Hepatocyte (in vitro differentiated cells): ENCODE measurements around the gene PRDM15. TPM values are rescaled to one million over a fixed set of nuclear protein-coding genes. Genes with fewer than 3 reads are reported as not detected.

Experiments used
- DNase-seq: peaks from one replicate; pipeline ENCODE4 v3.0.0-alpha.2; 2016; ENCODE audit warnings: low spot score
- H2AFZ ChIP-seq: fragments of 200-600 bp; sonication (generic); 2 replicates; pipeline ENCODE4 v1.6.0; 2016; ENCODE audit warnings: antibody characterized with exemption, mild to moderate bottlenecking
- H3K27ac ChIP-seq: fragments of 200-600 bp; sonication (generic); 2 replicates; pipeline ENCODE4 v1.5.1; 2016; ENCODE audit warnings: mild to moderate bottlenecking
- H3K27me3 ChIP-seq: fragments of 200-600 bp; sonication (generic); 2 replicates; pipeline ENCODE4 v1.6.1; 2016
- H3K36me3 ChIP-seq: fragments of 200-600 bp; sonication (generic); replicated peaks from 2 replicates; pipeline ENCODE4 v1.5.1; 2016; ENCODE audit warnings: low read depth; ENCODE audit not compliant: insufficient read depth
- H3K4me1 ChIP-seq: fragments of 200-600 bp; sonication (generic); 2 replicates; pipeline ENCODE4 v1.5.1; 2016; ENCODE audit warnings: mild to moderate bottlenecking, moderate library complexity; ENCODE audit not compliant: insufficient read depth
- H3K4me2 ChIP-seq: fragments of 200-600 bp; sonication (generic); 2 replicates; pipeline ENCODE4 v1.6.0; 2016
- H3K4me3 ChIP-seq: fragments of 200-600 bp; sonication (generic); 2 replicates; pipeline ENCODE4 v1.5.1; 2016; ENCODE audit warnings: mild to moderate bottlenecking
- H3K79me2 ChIP-seq: fragments of 200-600 bp; sonication (generic); 2 replicates; pipeline ENCODE4 v1.6.0; 2017; ENCODE audit warnings: mild to moderate bottlenecking
- H3K9me2 ChIP-seq: fragments of 200-600 bp; sonication (generic); replicated peaks from 2 replicates; pipeline ENCODE4 v1.6.0; 2017; ENCODE audit warnings: mild to moderate bottlenecking; ENCODE audit not compliant: insufficient read depth
- H3K9me3 ChIP-seq: fragments of 200-600 bp; sonication (generic); 2 replicates; pipeline ENCODE4 v1.5.1; 2016; ENCODE audit warnings: low read depth, mild to moderate bottlenecking
- H4K20me1 ChIP-seq: fragments of 200-600 bp; sonication (generic); 2 replicates; pipeline ENCODE4 v1.6.0; 2016; ENCODE audit warnings: mild to moderate bottlenecking; ENCODE audit not compliant: insufficient read depth, poor library complexity, severe bottlenecking
- EZH2 ChIP-seq: fragments of 200-600 bp; sonication (generic); IDR thresholded peaks from 2 replicates; pipeline ENCODE4 v1.6.1; 2016; ENCODE audit warnings: antibody characterized with exemption, mild to moderate bottlenecking, borderline replicate concordance
- EZH2phosphoT487 ChIP-seq: fragments of 200-600 bp; sonication (generic); IDR thresholded peaks from one replicate; pipeline ENCODE4 v1.6.1; 2018; ENCODE audit warnings: antibody characterized with exemption, mild to moderate bottlenecking, low read depth, moderate library complexity; ENCODE audit not compliant: unreplicated experiment, severe bottlenecking
- WGBS: methylation state at CpG from one replicate; pipeline ENCODE4 v1.1.6; 2016; ENCODE audit warnings: low lambda C conversion rate; ENCODE audit errors: missing lambda C conversion rate; 5-methylcytosine and 5-hydroxymethylcytosine counted together
- polyA plus RNA-seq: library from polyadenylated mRNA; unstranded; fragments of >200 nt; fragmentation: Nextera tagmentation; extraction: Ambion mirVana; gene quantifications from 2 replicates; pipeline ENCODE4 v1.2.1, GENCODE V29; 2016
- total RNA-seq: library from RNA; depleted of rRNA; stranded (reverse); fragments of >200 nt; gene quantifications from 2 replicates; pipeline ENCODE4 v1.2.3, GENCODE V29; 2014
- TF ChIP-seq, protein P1 (sequence below): fragments of 200-600 bp; sonication (generic); IDR thresholded peaks from 2 replicates; pipeline ENCODE4 v1.5.1; 2016; ENCODE audit warnings: antibody characterized with exemption, mild to moderate bottlenecking; ENCODE audit not compliant: poor library complexity

PRDM15 gene
- total and polyA plus RNA-seq, 2 experiments from 2014 or later, result 3.0 to 4.7 TPM

DNA sequence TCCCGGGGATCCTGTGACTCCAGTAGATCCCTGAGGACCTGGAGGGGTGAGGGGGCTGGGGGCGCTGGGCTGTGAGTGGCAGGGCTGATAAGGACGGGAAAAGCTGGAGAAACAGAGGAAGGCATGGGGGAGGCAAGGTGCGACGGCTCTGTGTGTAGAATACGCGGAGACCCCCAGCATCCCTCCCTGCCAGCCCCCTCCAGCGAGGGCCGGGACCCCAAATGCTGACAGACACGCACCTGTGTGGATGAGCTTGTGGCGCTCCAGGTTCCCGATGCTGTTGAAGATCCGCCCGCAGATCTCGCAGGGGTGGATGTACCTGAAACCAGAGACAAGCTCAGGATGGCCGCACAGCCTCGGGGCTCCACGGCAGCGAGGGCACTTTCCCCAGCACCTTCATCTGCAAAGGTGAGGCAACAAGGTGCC, 59.3 kb downstream of the PRDM15 start:
- H3K9me3 ChIP-seq, result no peaks in the 10 kb centered on the region
- no peak for DNase-seq
- WGBS, result 98% methylated on average over 13 of the region's 19 CpGs
- H3K36me3 ChIP-seq, result no peaks in the 10 kb centered on the region
- H3K79me2 ChIP-seq, result no peaks in the 10 kb centered on the region
- no peak overlapping the region for H3K4me3 ChIP-seq
- no peak overlapping the region for H3K27ac ChIP-seq
- no peak overlapping the region for H3K4me2 ChIP-seq
- no peaks in the 10 kb centered on the region for H3K9me2 ChIP-seq
- TF ChIP-seq EZH2phosphoT487 (no peak), EZH2 (no peak)
- TF ChIP-seq, protein P1, sequence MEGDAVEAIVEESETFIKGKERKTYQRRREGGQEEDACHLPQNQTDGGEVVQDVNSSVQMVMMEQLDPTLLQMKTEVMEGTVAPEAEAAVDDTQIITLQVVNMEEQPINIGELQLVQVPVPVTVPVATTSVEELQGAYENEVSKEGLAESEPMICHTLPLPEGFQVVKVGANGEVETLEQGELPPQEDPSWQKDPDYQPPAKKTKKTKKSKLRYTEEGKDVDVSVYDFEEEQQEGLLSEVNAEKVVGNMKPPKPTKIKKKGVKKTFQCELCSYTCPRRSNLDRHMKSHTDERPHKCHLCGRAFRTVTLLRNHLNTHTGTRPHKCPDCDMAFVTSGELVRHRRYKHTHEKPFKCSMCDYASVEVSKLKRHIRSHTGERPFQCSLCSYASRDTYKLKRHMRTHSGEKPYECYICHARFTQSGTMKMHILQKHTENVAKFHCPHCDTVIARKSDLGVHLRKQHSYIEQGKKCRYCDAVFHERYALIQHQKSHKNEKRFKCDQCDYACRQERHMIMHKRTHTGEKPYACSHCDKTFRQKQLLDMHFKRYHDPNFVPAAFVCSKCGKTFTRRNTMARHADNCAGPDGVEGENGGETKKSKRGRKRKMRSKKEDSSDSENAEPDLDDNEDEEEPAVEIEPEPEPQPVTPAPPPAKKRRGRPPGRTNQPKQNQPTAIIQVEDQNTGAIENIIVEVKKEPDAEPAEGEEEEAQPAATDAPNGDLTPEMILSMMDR, result no peak
- no peaks in the 10 kb centered on the region for H4K20me1 ChIP-seq
- no peaks in the 10 kb centered on the region for H3K4me1 ChIP-seq
- no peak overlapping the region for H2AFZ ChIP-seq
- no peaks in the 10 kb centered on the region for H3K27me3 ChIP-seq

DNA sequence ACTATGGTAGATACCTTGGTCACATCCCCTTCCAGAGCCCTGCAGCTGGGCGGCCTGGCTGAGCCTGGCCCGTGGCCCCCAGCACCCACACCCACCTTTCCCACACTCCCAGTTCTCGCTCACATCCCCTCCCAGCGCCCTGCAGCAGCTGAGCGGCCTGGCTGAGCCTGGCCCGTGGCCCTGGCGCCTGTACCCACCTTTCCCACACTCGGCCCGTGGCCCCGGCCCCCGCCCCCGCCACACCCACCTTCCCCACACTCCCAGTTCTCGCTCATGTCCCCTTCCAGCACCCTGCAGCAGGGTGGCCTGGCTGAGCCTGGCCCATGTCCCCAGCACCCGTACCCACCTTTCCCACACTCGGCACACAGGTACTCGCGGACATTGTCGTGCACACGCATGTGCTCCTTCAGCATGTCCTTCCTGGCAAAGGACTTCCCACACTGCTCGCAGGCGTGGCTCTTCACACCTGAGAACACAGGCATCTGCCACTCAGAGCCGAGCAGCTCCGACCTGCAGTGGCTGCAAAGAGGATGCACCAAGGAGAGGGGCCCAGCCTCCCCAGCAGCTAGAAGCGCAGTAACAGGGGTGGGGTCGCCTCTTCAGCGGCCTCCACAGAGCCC, 59.8 kb downstream of the PRDM15 start:
- no peak overlapping the region for H3K27ac ChIP-seq
- H4K20me1 ChIP-seq, result no peaks in the 10 kb centered on the region
- H3K4me3 ChIP-seq, result no peak overlapping the region
- no peaks in the 10 kb centered on the region for H3K9me3 ChIP-seq
- no peak overlapping the region for H3K4me2 ChIP-seq
- H3K79me2 ChIP-seq, result no peaks in the 10 kb centered on the region
- WGBS, result 96% methylated on average over 16 of the region's 26 CpGs
- H3K36me3 ChIP-seq, result no peaks in the 10 kb centered on the region
- DNase-seq, result no peak
- no peak overlapping the region for H2AFZ ChIP-seq
- no peak for TF ChIP-seq EZH2phosphoT487
- TF ChIP-seq EZH2, result no peak
- TF ChIP-seq, protein P1, result no peak
- H3K4me1 ChIP-seq, result no peaks in the 10 kb centered on the region
- no peaks in the 10 kb centered on the region for H3K9me2 ChIP-seq
- H3K27me3 ChIP-seq, result no peaks in the 10 kb centered on the region

DNA sequence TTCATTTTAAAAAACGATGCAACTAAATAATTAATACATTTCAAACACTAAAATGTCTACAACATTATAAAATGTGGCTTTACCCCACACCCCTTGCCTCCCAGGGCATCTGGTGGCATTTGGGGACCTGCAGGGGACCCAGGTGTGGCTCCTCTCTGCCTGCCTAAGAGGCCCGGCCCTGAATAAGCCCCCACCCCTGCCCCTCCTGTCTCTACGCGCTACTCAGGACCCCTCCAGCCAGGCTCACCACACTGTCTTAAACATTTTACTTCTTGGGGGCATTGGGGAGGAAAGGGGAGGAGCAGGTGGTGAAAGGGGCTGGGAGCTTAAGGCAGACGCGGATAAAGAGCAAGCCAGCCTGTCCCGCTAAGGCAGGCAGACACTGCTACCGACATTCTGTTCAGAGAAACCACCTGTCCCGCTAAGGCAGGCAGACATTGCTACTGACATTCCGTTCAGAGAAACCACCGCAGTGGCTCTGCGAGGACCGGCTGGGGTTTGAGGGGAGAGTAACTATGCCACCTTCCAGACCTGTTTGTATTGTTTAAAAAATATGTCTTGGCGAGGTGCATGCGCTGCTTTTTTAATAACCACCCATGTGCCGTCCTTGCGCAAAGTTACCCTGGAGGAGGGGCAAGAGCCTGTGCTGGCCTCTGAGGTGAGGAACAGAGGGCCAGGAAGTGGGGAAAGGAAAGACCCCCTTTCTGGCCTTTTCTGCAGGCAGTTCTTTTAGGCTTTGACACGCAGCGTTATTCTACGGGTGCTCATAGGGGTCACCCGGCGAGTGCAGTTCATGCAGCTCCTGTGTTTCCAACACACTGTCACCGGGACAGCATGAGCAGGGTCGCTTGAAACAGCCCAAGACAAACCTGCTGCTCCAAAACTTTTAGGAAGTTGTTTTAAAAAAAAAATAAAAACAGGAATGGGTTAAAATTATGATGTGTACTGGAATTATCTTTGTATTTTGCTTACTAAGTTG, 61.0 kb downstream of the PRDM15 start:
- TF ChIP-seq EZH2phosphoT487 (no peak), EZH2 (no peak)
- TF ChIP-seq, protein P1, result no peak
- H3K9me2 ChIP-seq, result no peaks in the 10 kb centered on the region
- no peaks in the 10 kb centered on the region for H3K36me3 ChIP-seq

More for the DNA sequence above, 61.0 kb downstream of the PRDM15 start:
- Histone ChIP-seq H3K4me1 (no peaks in the 10 kb centered on the region), H4K20me1 (no peaks in the 10 kb centered on the region), H3K27ac (no peak overlapping the region), H3K9me3 (no peaks in the 10 kb centered on the region), H2AFZ (no peak overlapping the region), H3K4me2 (no peak overlapping the region), H3K4me3 (no peak overlapping the region), H3K79me2 (no peaks in the 10 kb centered on the region), H3K27me3 (no peaks in the 10 kb centered on the region)
- no peak for DNase-seq
- WGBS, result 96% methylated on average over 23 of the region's 24 CpGs
